Osteoblast (primary cell): ENCODE measurements around the gene PTPRK. TPM values are rescaled to one million over a fixed set of nuclear protein-coding genes. Genes with fewer than 3 reads are reported as not detected.

Experiments used
- DNase-seq: peaks from one replicate; pipeline ENCODE4 v3.0.0; 2011; ENCODE audit warnings: low spot score, mixed read lengths; ENCODE audit not compliant: insufficient read length; ENCODE audit errors: missing footprints
- H2AFZ ChIP-seq: 2 replicates; pipeline ENCODE4 v1.6.0; 2011; ENCODE audit warnings: mild to moderate bottlenecking, low read length
- H3K27ac ChIP-seq: 2 replicates; pipeline ENCODE4 v1.5.1; 2011; ENCODE audit warnings: mild to moderate bottlenecking, low read depth, low read length, moderate library complexity
- H3K27me3 ChIP-seq: 2 replicates; pipeline ENCODE4 v1.6.0; 2012; ENCODE audit warnings: mild to moderate bottlenecking, control low read depth, inconsistent platforms, low read length, moderate library complexity; ENCODE audit not compliant: insufficient read depth
- H3K36me3 ChIP-seq: 2 replicates; pipeline ENCODE4 v1.5.1; 2011; ENCODE audit warnings: mild to moderate bottlenecking, low read length, control low read depth, moderate library complexity; ENCODE audit not compliant: insufficient read depth
- H3K4me1 ChIP-seq: 2 replicates; pipeline ENCODE4 v1.5.1; 2011; ENCODE audit warnings: mild to moderate bottlenecking, low read length, control low read depth, moderate library complexity; ENCODE audit not compliant: insufficient read depth
- H3K4me2 ChIP-seq: 2 replicates; pipeline ENCODE4 v1.6.0; 2011; ENCODE audit warnings: mild to moderate bottlenecking, low read length; ENCODE audit not compliant: insufficient read depth
- H3K4me3 ChIP-seq: fragments of 200-600 bp; sonication (generic); 3 replicates; pipeline ENCODE4 v1.5.1; 2012; ENCODE audit warnings: mild to moderate bottlenecking, low read length, inconsistent platforms; ENCODE audit not compliant: insufficient read depth
- H3K79me2 ChIP-seq: 2 replicates; pipeline ENCODE4 v1.6.0; 2012; ENCODE audit warnings: mild to moderate bottlenecking, low read length, control low read depth, inconsistent platforms; ENCODE audit not compliant: insufficient read depth
- H3K9me3 ChIP-seq: 2 replicates; pipeline ENCODE4 v1.5.1; 2011; ENCODE audit warnings: low read depth, low read length, control low read depth
- H4K20me1 ChIP-seq: 2 replicates; pipeline ENCODE4 v1.6.0; 2012; ENCODE audit warnings: mild to moderate bottlenecking, low read length, control low read depth; ENCODE audit not compliant: insufficient read depth
- total RNA-seq: library from RNA; depleted of rRNA; stranded (reverse); fragments of >200 nt; gene quantifications from 2 replicates; pipeline ENCODE4 v1.2.3, GENCODE V29; 2012
- TF ChIP-seq, protein P1 (sequence below): IDR thresholded peaks from 2 replicates; pipeline ENCODE4 v1.5.1; 2011; ENCODE audit warnings: mild to moderate bottlenecking, low read depth, low read length, moderate library complexity; ENCODE audit errors: extremely low read depth

Gene PTPRK
- total RNA-seq, 1 donor, result 165 TPM

DNA sequence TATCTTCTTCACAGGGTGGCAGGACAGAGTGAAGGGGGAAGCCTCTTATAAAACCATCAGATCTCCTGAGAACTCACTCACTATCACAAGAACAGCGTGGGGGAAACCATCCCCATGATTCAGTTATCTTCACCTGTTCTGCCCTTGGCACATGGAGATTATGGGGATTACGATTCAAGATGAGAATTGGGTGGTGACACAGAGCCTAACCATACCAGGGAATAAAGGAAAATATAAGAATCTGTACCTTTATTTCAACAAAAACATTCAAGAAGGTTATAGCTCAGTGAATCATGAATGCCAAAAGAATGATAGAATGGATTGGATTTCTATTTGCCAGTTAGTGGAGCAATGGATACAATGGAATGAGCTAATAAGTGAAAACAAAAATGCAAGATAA, 214.4 kb downstream of the PTPRK start:
- no peaks in the 10 kb centered on the region for H3K36me3 ChIP-seq
- DNase-seq, result no peak
- TF ChIP-seq, protein P1, sequence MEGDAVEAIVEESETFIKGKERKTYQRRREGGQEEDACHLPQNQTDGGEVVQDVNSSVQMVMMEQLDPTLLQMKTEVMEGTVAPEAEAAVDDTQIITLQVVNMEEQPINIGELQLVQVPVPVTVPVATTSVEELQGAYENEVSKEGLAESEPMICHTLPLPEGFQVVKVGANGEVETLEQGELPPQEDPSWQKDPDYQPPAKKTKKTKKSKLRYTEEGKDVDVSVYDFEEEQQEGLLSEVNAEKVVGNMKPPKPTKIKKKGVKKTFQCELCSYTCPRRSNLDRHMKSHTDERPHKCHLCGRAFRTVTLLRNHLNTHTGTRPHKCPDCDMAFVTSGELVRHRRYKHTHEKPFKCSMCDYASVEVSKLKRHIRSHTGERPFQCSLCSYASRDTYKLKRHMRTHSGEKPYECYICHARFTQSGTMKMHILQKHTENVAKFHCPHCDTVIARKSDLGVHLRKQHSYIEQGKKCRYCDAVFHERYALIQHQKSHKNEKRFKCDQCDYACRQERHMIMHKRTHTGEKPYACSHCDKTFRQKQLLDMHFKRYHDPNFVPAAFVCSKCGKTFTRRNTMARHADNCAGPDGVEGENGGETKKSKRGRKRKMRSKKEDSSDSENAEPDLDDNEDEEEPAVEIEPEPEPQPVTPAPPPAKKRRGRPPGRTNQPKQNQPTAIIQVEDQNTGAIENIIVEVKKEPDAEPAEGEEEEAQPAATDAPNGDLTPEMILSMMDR, result no peak
- no peaks in the 10 kb centered on the region for H3K4me1 ChIP-seq
- no peak overlapping the region for H2AFZ ChIP-seq
- no peak overlapping the region for H3K4me3 ChIP-seq
- no peak overlapping the region for H3K27ac ChIP-seq
- H3K4me2 ChIP-seq, result no peak overlapping the region
- H3K27me3 ChIP-seq, result no peaks in the 10 kb centered on the region
- no peaks in the 10 kb centered on the region for H3K9me3 ChIP-seq
- no peaks in the 10 kb centered on the region for H4K20me1 ChIP-seq
- H3K79me2 ChIP-seq, result peaks cover 37% of the 10 kb centered on the region

DNA sequence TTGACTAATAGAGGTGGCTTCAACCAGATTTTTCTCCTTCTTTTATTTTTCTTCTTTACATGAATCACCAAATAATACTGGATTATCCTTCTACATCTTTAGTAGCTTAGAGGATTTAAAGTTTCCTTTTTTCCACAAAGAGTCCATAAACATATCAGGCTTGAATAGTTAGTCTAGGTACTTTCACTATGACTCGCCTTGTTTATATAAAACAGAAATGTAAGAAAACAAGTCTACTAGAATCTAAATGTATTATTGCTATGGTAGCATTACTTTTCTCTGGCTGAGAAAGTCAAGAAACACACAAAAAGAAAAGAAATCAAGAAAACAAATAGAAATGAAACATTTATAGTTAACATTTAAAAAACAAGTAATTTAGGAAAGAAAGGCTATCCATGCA, 215.2 kb downstream of the PTPRK start:
- no peak overlapping the region for H2AFZ ChIP-seq
- H3K4me3 ChIP-seq, result no peak overlapping the region
- TF ChIP-seq, protein P1, result no peak
- no peaks in the 10 kb centered on the region for H3K4me1 ChIP-seq
- H3K27me3 ChIP-seq, result no peaks in the 10 kb centered on the region
- no peaks in the 10 kb centered on the region for H3K36me3 ChIP-seq
- no peaks in the 10 kb centered on the region for H4K20me1 ChIP-seq
- H3K9me3 ChIP-seq, result no peaks in the 10 kb centered on the region
- no peak for DNase-seq
- H3K79me2 ChIP-seq, result peaks cover 34% of the 10 kb centered on the region
- H3K4me2 ChIP-seq, result no peak overlapping the region
- H3K27ac ChIP-seq, result no peak overlapping the region

DNA sequence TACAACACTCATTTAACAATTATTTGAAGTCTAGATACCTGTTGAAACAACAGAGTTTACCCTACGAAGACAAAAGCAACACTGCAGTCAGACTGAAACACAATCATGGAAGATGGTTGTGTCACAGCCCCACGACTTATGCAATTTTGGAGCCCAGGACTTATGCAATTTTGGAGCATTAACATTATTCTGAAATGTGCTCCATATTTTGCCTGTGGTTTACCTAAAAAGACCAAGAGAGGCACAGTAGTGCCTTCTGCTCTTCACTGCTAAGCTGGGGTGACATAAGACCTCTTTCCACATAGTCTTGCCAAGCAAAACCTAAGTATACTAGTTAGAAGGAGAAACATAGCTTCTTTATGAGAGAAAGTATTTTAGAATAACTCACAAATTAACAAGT, 216.5 kb downstream of the PTPRK start:
- Histone ChIP-seq H3K36me3 (no peaks in the 10 kb centered on the region), H3K4me3 (no peak overlapping the region), H3K27me3 (no peaks in the 10 kb centered on the region), H2AFZ (no peak overlapping the region), H3K79me2 (peaks cover 30% of the 10 kb centered on the region), H3K4me2 (no peak overlapping the region), H4K20me1 (no peaks in the 10 kb centered on the region), H3K27ac (no peak overlapping the region), H3K9me3 (no peaks in the 10 kb centered on the region), H3K4me1 (no peaks in the 10 kb centered on the region)
- TF ChIP-seq, protein P1, result no peak
- DNase-seq, result no peak

DNA sequence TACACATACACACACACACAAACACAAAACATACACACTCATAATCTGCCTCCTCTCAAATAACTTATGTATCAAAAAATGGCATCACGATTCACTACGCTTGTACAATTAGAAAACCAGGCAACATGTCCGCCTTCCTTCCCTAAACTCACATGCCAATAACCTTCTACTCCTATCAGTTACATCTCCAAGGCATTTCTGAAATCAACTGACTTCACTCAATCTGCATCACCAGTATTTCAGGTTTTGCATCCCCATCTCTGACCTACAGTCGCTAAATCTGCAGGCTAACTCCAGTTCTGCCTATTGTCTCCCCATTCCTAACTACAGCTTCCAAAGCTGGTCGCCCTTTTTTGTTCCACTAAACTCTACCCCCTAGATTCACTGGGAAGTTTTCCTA, 217.5 kb downstream of the PTPRK start:
- H3K4me1 ChIP-seq, result no peaks in the 10 kb centered on the region
- H3K79me2 ChIP-seq, result peaks cover 28% of the 10 kb centered on the region
- no peak overlapping the region for H3K4me2 ChIP-seq
- no peak overlapping the region for H3K4me3 ChIP-seq
- DNase-seq, result no peak
- no peak overlapping the region for H2AFZ ChIP-seq
- no peaks in the 10 kb centered on the region for H4K20me1 ChIP-seq
- no peaks in the 10 kb centered on the region for H3K27me3 ChIP-seq
- no peak overlapping the region for H3K27ac ChIP-seq
- H3K36me3 ChIP-seq, result no peaks in the 10 kb centered on the region
- H3K9me3 ChIP-seq, result no peaks in the 10 kb centered on the region
- TF ChIP-seq, protein P1, result no peak
